Panc1 (cell line): ENCODE results near the gene HOMER2.

ENCODE experiments used
- POLR2AphosphoS5 ChIP-seq: IDR thresholded peaks from 2 replicates; pipeline ENCODE4 v1.6.1; 2012; ENCODE audit warnings: mild to moderate bottlenecking, low read depth, low read length, moderate library complexity
- TF ChIP-seq, protein P1 (sequence below): fragments of 450-650 bp; IDR thresholded peaks from 2 replicates; pipeline ENCODE4 v1.5.1; 2017; ENCODE audit warnings: mild to moderate bottlenecking

DNA sequence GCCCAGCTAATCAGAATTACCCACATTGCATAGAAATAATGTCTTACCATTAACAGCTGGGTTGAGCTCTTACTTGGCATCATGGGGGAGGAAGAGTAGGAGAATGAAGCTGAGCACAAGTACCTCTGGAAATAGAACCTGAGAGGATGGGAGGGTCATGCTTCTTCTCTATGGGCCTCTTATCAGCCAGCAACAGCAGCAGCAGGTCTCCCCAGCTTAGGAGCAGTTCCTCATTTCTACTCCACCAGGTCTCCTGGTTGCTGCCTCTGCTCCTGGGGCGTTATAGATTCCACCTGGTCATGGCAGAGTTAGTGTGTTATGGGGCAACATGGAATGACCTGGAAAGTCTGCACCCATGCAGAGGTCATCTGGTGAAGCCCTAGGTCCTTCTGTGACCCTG lies 150.0 kb downstream of the HOMER2 start:
- TF ChIP-seq, protein P1, sequence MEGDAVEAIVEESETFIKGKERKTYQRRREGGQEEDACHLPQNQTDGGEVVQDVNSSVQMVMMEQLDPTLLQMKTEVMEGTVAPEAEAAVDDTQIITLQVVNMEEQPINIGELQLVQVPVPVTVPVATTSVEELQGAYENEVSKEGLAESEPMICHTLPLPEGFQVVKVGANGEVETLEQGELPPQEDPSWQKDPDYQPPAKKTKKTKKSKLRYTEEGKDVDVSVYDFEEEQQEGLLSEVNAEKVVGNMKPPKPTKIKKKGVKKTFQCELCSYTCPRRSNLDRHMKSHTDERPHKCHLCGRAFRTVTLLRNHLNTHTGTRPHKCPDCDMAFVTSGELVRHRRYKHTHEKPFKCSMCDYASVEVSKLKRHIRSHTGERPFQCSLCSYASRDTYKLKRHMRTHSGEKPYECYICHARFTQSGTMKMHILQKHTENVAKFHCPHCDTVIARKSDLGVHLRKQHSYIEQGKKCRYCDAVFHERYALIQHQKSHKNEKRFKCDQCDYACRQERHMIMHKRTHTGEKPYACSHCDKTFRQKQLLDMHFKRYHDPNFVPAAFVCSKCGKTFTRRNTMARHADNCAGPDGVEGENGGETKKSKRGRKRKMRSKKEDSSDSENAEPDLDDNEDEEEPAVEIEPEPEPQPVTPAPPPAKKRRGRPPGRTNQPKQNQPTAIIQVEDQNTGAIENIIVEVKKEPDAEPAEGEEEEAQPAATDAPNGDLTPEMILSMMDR, result no peak
- no peak for TF ChIP-seq POLR2AphosphoS5
